NCI-H345 (cell line): ENCODE measurements around the gene EVL.

Experiments used
- DNase-seq: peaks from one replicate; lab custom pipeline; 2025; lab: John Stamatoyannopoulos, UW

The EVL gene

GRCh38 chr14:100067481-100067880 is 2.3 kb downstream of the EVL start:
- DNase-seq, result no peak

GRCh38 chr14:100067971-100068959 is 3.0 kb downstream of the EVL start:
- DNase-seq, result no peak

- no peak for DNase-seq
Measured at GRCh38 chr14:100069161-100069800, 4.1 kb downstream of the EVL start.

GRCh38 chr14:100070310-100070709 is 5.1 kb downstream of the EVL start:
- DNase-seq, result no peak

- no peak for DNase-seq
Measured at GRCh38 chr14:100071545-100071944, 6.3 kb downstream of the EVL start.

- DNase-seq, result no peak
Measured at GRCh38 chr14:100072783-100073346, 7.6 kb downstream of the EVL start.

GRCh38 chr14:100073576-100074430 is 8.6 kb downstream of the EVL start:
- DNase-seq, result no peak

GRCh38 chr14:100074431-100075100 is 9.3 kb downstream of the EVL start:
- no peak for DNase-seq

- DNase-seq, result no peak
Measured at GRCh38 chr14:100075681-100076080, 10.5 kb downstream of the EVL start.

- no peak for DNase-seq
Measured at GRCh38 chr14:100076133-100076532, 10.9 kb downstream of the EVL start.

- DNase-seq, result no peak
Measured at GRCh38 chr14:100076606-100077005, 11.4 kb downstream of the EVL start.

- DNase-seq, result no peak
Measured at GRCh38 chr14:100077441-100077840, 12.2 kb downstream of the EVL start.

GRCh38 chr14:100078216-100078803 is 13.1 kb downstream of the EVL start:
- DNase-seq, result no peak

- no peak for DNase-seq
Measured at GRCh38 chr14:100078997-100079725, 13.9 kb downstream of the EVL start.

GRCh38 chr14:100079726-100080005 is 14.4 kb downstream of the EVL start:
- DNase-seq, result no peak

GRCh38 chr14:100080206-100080605 is 15.0 kb downstream of the EVL start:
- DNase-seq, result no peak

- no peak for DNase-seq
Measured at GRCh38 chr14:100081997-100082625, 16.9 kb downstream of the EVL start.

GRCh38 chr14:100082723-100083122 is 17.5 kb downstream of the EVL start:
- DNase-seq, result no peak

- DNase-seq, result no peak
Measured at GRCh38 chr14:100083706-100084105, 18.5 kb downstream of the EVL start.

- DNase-seq, result no peak
Measured at GRCh38 chr14:100084591-100084990, 19.4 kb downstream of the EVL start.
